GM21526 (cell line): Measurements from ENCODE around the gene TRPM7.
"Not testable (repeated sequence)": the region's sequence is repeated elsewhere in the genome, so short reads cannot be mapped to it uniquely, and the experiment has no call there.

Experiments
- ATAC-seq: cut with Tn5 transposase; IDR thresholded peaks from one replicate; pipeline ENCODE4 v1.9.1; 2021; ENCODE audit warnings: moderate library complexity; ENCODE audit not compliant: unreplicated experiment, low FRiP score

Gene TRPM7

DNA sequence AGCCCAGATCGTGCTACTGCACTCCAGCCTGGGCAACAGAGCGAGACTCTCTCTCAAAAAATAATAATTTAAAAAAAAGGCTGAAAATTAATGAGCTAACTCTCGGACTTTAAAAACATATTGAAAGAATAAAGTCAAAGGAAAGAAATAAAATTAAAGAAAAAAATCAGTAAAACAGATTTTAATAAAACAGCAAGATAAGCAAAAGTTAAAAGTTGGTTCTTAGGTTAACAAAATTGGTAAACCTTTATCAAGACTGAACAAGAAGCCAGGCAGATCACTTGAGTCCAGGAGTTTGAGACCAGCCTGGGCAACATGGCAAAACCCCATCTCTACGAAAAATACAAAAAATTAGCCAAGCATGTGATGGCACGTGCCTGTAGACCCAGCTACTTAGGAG lies 20.7 kb downstream of the TRPM7 start:
- ATAC-seq: no peak

DNA sequence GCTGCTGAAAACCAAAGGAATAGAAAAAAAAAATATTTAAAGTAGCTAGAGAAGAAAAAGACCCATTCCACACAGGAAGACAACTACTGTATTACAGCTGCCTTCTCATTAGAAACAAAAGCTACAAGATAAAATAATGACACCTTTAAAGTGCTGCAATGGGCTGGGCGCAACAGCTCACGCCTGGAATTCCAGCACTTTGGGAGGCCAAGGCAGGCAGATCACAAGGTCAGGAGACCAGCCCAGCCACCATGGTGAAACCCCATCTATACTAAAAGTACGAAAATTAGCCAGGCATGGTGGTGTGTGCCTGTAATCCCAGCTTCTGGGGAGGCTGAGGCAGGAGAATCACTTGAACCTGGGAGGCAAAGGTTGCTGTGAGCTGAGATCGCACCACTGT lies 31.0 kb downstream of the TRPM7 start:
- ATAC-seq: no peak

DNA sequence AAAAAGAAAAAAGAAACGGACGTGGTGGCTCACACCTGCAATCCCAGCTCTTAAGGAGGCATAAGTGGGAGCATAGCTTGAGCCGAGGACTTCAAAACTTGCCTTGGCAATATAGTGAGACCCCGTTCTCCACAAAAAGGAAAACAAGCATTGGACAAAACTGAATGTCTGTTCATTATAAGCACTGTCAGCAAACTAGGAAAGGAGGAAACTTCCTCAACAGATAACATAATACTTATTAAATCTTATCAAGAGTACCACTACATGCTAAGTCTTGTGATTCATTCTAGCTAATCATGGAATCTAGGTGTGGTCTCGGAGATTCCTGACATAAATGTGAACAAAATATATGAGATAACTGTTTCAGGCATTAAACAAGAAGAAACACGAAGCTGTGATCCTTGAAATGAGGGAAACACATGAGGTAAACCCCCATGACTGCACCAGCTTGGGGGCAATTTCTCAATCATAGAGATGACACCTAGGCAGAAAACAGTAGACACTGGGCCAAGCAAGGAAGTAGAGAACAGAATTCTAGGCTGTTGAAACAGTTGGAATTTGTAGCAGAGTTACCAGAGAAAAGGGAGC lies 33.3 kb downstream of the TRPM7 start:
- ATAC-seq: no peak

DNA sequence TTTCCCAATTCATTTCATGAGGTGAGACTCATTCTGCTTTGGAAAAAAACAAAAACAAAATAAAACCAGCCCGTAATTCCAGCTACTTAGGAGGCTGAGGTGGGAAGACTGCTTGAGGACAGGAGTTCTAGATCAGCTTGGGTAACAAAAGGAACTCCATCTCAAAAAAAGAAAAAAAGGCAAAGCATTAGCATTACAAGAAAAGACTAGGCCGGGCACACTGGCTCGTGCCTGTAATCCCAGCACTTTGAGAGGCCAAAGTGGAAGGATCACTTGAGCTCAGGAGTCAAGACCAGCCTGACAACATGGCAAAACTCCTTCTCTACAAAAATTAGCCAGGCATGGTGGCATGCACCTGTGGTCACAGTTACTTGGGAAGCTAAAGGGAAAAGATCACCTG lies 33.9 kb downstream of the TRPM7 start:
- ATAC-seq: no peak

DNA sequence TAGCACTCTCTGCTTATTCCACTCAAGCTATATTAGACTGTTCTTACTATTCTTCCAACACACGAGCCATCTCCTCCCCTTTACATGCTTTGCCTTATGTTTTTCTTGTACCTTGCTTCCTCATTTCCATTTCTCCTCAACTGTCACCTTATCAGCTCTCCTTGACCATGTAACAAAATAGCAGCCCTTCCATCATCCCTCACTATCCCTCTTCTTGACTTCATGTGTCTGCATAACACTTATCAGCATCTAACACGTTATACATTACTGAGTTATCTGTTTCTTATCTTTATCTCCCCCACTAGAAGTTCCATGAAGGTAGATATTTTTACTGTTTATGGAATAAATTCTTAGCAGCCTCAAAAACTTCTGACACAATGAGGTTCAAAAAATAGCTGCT lies 45.3 kb downstream of the TRPM7 start:
- no peak for ATAC-seq

DNA sequence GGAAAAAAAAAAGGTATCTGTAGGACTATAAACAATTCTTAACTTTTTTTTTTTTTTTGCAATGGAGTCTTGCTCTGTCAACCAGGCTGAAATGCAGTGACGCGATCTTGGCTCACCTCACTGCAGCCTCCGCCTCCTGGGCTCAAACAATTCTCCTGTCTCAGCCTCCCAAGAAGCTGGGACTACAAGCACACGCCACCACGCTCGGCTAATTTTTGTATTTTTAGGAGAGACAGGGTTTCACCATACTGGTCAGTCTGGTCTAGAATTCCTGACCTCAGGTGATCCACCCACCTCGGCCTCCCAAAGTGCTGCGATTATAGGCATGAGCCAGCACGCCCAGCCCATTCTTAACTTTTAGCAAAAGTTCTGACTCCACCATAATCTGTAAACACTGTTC lies 50.5 kb downstream of the TRPM7 start:
- ATAC-seq: no peak

DNA sequence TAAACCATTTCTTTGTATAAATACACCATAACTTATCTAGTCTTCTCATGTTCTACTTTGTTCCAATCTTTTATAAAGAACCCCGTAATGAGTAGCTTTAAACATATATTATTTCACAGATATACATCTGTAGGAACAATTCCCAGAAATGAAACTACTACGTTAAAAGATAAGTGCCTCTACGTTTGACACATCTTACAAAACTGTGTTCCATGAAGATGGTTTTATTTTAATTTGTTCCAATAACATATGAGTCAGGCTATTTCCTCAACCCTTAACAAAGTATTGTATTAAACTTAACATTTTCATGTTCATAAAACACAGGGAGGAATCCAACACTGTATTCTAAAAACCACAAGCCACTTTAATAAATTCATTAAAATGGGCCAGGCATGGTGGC lies 52.9 kb downstream of the TRPM7 start:
- no peak for ATAC-seq

DNA sequence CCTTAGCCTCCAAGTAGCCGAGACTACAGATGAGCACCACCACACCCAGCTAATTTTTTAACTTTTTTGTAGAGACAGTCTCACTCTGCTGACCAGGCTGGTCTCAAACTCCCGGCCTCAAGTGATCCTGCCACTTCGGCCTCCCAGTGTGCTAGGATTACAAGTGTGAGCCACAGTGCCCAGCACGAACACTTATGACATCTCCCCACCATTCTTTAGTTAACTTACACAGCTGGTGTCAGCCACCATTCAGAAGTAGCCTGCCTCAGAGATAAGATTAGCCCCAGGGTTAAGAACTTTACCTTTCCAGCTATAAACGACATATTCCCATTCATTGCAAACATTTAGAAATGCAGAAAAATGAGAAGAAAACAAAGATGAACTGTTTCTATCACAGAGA lies 58.2 kb downstream of the TRPM7 start:
- no peak for ATAC-seq

DNA sequence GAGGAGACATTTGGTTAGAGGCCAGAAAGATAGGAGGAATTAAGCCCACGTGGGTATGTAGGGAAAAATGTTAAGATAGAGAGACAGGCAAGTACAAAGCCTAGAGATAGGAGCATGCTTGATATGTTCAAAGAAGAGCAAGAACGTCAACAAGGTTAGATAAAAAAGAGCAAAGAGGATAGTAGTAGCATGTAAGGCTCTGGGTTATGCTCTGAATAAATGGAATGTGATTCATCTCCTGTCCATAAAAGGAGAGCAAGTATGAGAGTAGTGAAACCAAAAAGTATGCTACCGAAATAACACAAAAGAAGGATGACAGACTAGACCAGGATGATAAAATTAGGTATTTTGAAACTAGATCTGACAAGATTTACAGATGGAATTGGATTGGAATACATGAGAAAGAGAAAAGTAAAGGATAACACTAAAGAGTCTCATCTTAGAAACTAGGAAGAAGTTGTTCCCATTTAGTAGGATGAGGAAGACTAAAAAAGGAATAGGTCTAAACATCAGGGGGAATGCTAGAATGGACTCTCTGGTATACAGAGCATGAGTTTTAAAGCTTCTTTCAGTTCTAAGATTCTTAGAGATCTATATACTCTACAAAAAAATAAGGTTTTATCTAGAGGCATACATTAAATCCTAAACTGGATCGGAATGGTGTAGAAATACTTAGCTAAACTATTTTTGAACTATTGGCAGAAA lies 59.1 kb downstream of the TRPM7 start:
- no peak for ATAC-seq

DNA sequence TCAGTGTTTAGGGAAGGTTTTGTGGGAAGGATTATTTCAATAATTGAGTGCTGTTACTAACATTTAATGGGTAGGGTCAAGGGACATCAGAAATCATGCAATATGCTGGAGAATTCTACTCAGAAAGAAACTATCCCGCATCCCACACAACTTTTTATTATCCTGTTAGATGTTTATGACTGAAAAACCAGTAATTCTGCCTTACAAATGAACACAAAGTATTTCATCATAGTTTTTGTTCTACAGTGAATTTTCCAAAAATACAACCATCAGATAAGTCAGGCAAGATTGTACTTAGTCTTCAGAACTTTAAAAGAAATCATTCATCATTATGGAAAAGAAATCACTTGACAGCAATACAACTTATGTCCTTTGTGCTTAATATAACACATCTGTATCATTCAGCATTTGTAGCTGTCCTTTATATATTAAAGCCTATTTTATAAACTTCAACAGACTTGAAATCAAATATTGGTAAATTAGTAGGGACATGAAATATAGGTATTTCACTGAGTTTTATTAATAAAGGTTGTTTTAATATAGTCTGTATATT lies 61.9 kb downstream of the TRPM7 start:
- no peak for ATAC-seq

DNA sequence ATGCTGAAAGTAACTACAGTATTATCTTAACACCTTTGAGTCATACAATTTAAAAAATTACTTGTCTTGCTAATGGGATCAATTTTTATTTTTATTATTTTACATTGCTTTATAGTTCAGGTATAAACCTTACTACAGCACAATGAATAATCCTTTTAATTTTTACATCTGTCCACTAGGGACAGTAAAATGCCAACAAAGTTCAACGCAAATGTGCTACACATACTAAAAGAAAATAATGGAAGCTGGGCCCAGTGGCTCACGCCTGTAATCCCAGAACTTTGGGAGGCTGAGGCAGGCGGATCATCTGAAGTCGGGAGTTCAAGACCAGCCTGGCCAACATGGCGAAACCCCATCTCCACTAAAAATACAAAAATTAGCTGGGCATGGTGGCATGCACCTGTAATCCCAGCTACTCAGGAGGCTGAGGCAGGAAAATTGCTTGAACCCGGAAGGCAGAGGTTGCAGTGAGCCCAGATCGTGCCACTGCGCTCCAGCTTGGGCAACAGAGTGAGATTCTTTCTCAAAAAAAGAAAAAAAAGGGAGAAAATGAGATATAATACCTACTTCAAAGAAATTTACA lies 64.1 kb downstream of the TRPM7 start:
- ATAC-seq: not testable (repeated sequence)

DNA sequence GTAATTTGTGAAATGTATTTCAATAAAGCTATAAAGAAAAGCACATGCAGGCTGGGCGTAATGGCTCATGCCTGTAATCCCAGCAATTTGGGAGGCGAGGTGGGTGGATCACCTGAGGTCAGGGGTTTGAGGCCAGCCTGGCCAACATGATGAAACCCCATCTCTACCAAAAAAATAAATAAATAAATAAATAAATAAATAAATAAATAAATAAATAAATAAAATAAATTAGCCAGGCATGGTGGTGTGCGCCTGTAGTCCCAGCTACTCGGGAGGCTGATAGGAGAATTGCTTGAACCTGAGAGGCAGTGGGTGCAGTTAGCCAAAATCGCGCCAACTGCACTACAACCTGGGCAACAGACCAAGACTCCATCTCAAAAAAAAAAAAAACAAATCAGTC lies 69.6 kb downstream of the TRPM7 start:
- ATAC-seq: not testable (repeated sequence)

DNA sequence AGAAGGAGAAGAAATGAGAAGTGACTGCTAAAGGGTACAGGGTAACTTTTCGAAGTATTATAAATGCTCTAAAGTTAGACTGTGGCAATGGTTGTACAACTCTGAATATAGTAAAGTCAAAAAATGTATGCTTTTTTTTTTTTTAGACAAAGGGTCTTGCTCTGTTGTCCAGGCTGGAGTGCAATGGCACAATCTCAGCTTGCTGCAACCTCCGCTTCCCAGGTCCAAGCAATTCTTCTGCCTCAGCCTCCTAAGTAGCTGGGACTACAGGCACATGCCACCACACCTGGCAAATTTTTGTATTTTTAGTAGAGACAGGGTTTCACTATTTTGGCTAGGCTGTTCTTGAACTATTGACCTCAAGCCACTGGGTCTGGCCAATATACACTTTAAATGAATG lies 70.0 kb downstream of the TRPM7 start:
- ATAC-seq: not testable (repeated sequence)

DNA sequence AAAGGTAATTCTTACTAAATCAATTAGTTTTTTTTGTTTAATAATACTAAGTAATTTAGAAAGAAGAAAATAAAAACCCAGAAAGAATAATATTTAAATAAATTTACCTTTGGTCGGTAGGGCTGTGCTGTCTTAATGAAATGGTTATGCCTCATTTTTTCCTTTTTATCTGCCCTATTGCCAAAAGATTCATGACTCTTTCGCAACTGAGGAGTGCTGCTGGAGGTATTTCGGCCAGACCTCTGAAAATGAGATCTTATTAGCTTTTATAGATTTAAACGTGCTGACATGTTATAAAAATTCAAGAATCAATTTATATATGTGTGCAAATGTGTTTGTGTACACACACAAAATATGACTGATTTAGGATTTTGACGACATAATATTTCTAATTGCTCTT lies 73.0 kb downstream of the TRPM7 start:
- ATAC-seq: no peak

DNA sequence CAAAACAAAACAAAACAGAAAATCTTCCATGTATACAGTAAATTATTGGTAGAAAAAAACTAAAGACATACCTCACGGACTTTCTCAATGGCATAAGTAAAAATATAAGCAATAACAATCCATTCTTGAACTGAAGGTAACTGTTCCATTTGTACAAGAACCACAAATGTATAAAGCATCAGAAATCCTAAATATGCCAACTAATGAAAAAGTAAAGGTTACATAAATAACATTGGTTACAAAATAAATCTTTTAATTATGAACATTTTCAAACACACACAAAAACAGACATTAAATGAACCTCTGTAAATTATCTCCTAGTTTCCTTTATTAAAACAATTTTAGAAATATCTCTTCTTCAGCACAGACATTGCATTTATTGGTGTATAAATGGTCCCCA lies 79.5 kb downstream of the TRPM7 start:
- no peak for ATAC-seq

DNA sequence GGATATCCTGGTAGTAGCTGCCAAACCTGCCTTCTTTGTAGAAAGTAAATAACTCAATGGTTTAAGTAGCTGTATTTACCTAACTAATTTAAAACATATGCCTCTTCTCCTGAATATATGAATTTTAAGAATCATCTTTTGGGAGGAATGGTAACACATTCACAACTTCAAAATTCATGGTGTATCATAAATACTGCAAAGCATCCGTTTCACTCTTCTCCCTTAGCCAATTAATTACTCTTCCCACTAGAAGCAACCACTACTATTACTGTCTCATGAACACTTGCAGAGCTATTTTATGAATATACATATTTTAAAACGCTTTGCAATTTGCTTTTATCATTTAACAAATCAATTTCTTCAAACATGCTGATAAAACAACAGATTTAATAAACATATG lies 81.1 kb downstream of the TRPM7 start:
- no peak for ATAC-seq

DNA sequence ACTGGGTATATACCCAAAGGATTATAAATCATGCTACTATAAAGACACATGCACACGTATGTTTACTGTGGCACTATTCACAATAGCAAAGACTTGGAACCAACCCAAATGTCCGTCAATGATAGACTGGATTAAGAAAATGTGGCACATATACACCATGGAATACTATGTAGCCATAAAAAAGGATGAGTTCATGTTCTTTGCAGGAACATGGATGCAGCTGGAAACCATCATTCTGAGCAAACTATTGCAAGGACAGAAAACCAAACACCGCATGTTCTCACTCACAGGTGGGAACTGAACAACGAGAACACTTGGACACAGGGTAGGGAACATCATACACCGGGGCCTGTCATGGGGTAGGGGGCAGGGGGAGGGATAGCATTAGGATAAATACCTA lies 84.6 kb downstream of the TRPM7 start:
- not testable (repeated sequence) for ATAC-seq

DNA sequence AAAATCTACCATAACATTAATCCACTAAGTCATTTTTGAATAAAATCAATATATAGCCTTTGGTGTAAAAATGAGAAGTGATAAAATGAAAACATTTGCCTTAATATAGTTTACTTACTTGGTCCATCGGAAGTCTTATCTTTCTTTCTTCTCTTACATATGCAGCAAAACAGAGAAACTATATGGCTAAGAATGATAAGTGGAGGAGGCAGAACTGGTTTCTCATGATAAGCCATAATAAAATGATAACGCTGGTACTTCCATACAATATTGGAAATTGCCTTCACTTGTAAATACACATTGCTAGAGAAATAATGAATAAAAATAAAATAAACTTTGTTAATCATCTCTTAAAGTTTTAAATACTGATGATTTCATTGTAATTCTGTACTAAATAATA lies 92.3 kb downstream of the TRPM7 start:
- no peak for ATAC-seq

DNA sequence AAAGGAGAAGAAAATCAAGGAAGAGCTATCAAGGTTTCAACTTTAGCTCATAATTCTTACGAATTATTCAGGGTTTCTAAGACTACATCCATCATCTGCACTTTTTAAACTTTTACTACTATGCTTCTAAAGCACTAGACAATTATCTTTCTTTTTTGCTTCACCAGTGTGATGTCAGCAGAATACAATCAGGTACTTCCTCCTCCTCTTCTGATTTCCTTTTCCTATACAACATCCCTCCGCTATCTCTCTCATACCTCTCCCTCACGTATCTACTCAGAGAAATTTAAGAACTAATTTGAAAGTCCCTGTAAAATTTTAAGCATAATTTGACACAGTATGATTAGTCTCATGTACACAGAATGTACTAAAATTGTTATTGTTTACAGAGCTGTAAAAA lies 92.8 kb downstream of the TRPM7 start:
- ATAC-seq: no peak

DNA sequence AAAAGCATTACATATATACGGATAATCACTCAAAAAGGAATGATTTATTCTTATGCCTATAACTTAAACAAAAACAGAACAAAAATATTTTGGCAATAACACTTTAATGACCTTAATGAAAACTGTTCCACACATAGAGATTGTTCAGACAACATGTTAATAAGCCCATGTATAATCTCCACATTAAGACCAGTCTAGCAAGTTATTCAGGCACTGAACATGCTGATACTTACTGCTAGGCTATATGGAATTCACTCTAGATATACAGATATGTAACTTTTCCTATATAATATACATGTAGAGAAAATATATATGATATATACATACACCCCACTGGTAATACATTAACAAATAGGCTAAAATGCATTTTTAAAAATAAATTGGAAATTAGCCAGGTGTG lies 96.3 kb downstream of the TRPM7 start:
- no peak for ATAC-seq

DNA sequence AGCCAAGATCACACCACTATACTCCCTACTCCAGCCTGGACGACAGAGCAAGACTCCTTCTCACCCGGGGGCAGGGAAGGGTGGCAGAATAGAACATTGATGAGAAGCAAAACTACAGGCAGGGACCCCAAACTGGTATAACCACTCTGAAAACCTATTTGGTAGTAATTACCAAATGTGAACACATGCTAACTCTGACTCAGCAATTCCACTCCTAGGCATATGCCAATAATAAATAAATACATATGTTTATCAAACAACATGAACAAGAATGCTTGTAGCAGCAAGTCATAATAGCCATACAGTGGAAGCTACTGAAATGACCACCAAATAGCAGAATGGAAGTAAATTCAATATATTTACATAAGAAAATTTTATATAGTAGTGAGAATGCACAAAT lies 109.1 kb downstream of the TRPM7 start:
- no peak for ATAC-seq

DNA sequence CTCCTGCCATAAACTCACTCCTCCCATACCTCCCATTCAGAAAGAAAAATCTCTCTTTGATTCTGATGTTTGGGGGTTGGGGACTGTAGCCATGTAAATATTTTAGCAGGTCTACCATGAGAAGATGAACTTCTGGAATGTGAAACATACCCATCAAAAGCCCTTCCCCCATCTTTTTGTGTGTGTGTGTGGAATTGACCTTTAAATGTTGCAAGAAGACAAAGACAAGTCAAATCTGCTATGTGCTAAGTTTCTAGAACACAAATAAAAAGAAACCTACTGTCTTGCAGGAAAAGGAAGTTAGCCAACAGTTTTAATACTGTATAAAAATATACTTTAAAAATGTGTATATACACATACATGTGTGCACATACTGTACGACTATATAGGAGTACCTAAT lies 110.4 kb downstream of the TRPM7 start:
- ATAC-seq: no peak
